ENCODE data around the gene AOPEP.

AOPEP gene

DNA sequence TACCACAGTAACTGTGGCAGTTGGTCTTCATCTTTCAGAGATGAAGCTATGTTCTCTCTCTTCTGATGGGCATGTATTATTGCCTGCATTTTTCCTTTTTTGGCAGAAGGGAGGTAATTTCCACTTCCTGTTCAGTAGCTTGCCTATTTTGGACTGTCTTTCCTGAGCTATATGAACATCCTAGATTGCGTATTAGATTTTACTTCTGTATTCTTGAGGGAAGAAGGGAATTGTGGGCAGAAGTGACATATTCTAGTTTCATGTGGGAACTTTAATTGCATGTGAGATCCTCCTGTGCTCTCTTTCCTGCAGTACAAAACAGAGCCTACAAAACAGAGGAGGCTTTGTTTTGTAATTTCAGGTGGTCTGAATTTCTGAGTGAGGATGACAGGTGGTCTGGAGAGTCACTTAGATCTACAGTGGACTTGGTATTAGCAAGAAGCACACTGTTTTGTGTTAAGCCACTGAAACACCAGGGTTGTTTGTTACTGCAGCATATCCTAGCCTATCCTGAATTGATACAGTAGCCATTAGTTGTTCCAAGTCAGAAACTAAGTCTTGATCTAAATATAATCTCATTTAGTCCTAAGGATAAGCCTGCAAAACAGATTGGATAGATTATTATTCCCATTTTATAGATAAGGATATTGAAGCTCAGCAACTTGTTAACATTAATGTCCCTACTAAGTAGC lies 68.1 kb downstream of the AOPEP start:
- no peak for DNase-seq

DNA sequence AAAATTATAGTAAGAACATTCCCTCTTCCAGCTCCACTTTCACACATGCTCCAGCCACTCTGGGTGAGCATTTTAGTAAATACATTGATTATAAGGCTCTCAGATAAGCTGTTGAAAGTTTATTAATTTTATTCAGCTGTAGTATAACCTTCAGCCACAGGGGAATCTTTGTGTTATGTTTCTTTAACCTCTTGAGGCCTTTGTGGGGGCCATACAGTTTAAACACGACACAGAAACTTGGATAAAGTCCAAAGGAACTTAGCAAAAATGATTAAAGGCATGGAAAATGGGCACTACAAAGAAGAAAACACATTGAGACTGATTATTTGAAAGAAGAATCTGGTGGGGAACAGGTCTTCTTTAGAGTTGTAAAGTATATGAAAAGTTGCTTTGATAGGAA lies 70.2 kb downstream of the AOPEP start:
- DNase-seq = no peak

DNA sequence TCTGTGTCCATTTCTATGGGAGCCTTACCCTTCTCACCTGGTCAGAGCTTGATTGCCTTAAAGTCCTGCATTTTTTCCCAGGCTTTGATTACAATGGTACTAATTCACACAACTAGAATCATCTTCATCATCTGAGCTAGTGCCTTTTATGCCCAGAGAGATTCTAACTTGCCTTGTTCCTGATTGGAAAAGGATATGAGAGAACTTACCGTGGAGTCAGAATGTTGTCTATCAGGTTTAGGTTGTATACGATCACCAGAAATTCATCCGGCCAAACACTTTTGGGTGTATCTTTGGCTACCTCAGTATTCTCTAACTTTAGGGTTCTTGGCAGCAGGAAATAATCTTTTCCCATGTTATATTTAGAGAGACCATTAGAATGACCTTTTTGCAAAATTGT lies 71.7 kb downstream of the AOPEP start:
- DNase-seq = no peak

DNA sequence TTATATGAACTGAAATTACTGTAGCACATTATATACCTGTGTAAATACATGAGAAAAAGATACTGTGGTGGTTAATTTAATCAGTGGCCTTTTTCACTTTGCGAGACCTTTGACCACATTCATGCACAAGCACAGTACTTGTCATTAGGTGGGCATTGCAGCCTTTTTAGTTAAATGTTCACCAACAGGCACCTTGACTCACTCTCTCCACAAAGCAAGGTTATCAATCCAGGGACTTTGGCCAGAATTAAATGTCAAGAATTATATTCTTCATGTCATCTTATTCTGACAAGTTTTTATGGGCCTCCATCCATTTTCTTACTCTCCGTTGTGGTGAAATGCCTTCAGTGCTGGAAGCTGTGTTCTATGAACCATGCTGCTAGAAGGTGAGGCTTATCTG lies 72.2 kb downstream of the AOPEP start:
- DNase-seq = no peak

DNA sequence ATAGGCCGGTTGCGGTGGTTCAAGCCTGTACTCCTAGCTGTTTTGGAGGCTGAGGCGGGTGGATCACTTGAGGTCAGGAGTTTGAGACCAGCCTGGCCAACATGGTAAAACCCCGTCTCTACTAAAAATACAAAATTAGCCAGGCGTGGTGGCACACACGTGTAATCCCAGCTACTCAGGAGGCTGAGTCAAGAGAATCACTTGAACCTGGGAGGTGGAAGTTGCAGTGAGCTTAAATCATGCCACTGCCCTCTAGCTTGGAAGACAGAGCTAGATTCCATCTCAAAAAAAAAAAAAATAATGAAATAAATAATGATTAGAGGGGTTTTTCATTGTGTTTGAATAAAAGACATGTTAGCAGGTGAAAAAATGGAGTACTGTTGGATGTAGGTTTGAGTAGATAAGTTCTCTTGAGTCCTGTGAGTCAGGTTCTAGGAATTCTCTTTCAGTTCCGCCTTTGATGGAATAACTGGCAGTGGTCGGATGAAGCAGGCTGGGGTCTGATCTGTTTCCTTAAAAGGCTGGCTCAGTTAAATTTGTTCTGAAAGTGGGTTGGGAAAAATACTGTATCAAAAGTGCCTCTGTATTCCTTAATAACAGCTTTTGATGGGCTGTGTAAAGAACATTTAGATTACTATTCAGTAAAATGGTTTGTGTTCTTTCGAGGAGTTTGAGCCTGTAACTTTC lies 73.2 kb downstream of the AOPEP start:
- no peak for DNase-seq

DNA sequence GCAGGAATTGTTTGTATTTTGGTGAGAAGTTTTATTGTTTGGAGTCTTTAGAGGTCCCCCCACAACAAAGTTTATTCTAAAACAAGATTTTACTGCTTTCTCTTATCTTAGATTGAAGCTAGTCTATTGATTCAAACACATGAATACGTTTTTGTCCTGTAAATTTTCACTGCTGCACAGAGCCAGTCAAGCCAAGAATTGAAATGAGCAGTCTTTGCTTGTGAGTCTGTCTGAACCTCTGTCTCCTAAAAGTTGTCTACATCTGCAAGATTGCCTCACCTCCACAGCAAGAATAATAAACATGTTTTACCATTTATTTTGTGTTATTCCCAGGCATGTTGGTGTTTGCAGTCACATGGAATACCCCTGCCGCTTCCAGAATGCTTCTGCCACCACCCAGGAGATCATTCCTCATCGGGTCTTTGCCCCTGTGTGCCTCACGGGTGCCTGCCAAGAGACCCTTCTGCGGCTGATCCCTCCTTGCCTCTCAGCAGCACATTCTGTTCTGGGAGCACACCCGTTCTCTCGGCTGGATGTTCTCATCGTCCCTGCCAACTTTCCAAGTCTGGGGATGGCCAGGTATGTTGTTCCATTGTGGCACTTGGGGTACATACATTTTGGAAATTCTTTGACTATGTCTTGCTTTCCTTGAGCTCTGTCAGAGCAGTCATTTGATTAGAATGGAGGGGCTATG lies 74.1 kb downstream of the AOPEP start:
- no peak for DNase-seq

DNA sequence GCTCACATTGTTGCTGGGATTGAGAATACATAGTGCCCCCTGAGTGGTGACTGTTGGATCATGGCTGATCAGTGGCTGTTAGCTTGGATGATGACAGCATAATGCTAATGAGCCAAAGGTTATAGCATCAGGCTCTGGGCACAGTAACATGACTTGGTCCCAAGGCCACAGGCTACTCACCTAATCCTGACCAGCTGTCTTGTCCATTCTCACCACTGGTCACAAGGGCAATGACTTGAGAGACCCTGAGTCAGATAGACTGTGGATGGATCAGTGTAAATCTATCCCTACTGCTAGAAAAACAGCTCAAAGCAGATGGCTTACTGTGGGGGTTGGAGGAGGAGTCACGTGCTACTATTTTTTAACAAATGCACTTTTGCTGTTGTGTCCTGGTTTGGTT lies 74.7 kb downstream of the AOPEP start:
- DNase-seq = no peak

DNA sequence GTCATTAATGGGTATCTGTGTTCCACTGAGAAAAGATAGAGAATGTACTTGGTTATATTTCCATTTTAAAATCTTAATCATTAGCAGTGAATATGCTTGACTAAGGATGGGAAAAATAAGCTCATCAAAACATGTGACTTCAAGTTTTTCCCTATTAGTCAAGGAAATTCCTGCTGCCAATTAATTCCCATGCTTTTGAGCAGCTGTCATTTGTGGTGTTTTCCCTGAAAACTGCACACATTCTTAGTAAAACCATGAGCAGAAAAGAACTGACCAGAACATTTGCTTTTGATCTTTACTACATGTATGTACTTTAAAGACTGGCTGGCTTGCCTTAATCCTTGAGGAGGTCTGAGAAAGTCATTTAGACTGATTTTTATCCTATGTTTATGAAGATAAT lies 75.2 kb downstream of the AOPEP start:
- no peak for DNase-seq

DNA sequence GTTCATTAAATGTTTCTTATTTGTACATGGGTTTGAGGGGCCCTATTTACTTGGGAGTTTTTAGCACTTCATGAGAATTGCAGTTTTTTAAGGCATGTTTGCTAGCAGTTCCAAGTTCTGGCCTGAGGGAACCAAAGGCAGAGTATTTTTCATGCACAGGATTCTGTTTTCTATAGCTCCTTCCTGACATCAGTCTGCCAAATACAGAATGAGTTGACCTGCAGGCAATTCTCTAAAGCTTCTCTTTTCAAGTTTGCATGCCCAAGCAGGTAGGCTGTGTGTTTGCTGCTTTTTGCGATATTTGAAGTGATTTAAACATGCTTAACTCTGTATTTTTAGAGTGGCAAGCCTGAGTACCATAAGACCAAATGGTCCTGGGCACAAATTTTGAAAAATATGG lies 75.8 kb downstream of the AOPEP start:
- DNase-seq = no peak

DNA sequence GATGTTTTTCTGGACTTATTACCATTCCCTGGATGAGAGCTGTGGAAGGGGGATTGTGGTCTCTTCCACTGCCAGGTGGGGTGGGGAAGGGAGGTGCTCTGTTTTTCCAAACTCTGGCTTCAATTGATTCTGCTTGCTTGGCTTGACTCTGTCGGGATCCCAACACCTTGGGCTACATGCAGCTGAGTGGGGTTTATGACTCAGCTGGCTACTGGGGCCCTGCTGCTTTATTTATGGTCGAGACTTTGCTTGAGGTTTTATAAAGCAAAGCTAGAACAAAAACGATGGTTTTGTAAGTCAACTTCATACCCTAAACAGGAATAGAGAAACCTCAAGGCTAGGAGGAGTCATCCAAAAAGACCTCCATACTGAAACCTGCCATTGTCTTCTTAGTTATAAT lies 76.3 kb downstream of the AOPEP start:
- DNase-seq = no peak

DNA sequence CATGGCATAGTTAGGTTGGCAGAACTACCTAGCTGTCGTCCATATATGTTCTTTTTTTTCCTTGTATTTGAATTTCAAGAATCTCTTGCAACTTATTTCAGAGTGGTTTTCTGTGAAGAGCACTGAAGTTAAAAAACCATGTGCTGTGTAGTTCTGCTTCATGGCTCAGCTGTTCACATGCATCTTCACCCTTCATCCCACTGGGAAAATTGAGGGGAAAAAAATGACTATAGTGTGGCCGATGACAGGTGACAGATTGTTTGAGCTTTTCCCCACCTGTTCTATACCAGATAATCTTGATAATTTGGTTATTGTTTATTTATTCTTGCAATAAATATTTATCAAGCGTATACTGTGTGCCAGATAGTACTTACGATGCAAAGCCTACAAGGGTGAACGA lies 77.8 kb downstream of the AOPEP start:
- DNase-seq = peak; percentile 21

DNA sequence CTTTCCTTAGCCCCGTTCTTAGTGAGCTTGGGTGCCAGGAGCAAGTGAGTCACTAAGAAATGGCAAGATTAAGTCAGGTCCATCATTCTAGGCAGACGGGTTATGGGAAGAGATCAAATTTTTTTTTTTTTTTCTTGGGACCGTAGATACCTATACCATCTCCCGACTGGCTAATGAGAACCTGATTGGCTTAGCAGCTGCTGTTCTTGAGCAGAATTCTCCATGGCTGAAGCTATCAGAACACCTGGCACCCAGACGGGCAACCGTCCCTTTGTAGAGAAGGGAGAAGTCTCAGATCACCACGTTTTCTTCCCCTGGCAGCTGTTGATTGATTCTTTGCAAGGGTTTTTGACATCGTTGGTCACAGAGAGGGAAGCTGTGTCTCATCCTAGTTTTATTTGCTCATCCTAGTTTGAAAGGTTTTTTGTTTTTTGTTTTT lies 78.6 kb downstream of the AOPEP start:
- DNase-seq = peak; percentile 67

DNA sequence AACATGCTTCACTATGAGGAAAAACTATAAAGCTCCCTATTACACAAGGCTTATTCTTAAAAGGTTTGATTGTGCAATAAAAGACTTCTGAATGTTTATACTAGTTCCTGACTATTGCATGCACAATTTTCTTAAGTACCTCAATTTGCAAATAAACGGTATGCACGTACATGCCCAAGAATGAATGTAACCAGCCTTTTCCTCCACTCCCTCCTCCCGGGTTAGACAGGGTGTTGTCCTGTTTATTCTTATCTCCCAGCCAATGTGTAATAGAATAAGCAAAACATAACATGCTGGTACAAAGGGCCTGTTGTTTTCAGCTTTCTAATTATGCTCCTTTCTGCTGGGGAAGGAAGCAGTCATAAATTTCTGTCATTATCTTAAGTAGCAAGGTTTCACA lies 79.1 kb downstream of the AOPEP start:
- DNase-seq = no peak

DNA sequence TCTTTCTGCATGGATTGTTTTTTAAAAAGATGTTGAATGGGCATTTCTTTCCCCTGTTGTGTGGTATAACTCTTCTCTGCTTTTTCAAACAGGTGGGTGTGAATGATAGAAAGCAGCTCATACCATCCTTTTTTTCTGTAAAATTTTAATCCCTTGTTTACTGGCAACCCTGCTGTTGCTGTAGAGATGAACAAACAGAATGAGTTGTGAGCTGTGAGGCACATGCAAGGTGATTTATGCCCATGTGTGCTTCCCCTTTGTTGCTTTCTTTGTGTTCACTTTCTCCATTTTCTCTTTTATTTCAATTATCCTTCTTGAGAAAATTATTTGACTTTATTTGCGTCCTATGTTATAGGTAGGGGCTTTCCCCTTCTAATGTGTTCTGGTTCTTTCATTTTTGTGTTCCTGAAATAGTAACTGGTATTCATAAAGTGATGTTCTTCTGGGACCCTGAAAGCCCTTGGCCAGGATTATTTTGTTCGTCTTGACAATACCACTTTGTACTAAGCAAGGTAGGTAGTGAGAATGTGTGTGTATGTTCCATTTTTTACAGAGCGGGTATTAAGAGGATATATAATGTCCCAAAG lies 79.9 kb downstream of the AOPEP start:
- no peak for DNase-seq

DNA sequence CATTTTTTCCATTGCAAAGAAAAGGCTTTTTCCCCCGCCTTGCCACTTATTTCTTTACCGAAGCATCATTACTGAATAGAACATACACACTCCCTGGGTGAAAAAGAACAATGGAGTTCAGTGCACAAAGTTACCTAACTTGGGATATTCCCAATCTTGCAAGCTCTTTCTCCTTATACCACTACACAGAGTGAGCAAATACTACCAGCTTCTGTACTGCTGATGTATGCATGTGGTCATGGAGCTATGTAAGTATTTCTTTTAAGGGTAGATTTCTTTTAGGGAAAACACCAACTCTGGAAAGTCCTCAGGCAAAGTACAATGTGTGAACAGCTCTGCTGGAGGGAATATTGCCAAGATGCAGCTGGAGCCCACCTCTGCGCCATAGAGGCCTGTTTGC lies 81.1 kb downstream of the AOPEP start:
- no peak for DNase-seq

DNA sequence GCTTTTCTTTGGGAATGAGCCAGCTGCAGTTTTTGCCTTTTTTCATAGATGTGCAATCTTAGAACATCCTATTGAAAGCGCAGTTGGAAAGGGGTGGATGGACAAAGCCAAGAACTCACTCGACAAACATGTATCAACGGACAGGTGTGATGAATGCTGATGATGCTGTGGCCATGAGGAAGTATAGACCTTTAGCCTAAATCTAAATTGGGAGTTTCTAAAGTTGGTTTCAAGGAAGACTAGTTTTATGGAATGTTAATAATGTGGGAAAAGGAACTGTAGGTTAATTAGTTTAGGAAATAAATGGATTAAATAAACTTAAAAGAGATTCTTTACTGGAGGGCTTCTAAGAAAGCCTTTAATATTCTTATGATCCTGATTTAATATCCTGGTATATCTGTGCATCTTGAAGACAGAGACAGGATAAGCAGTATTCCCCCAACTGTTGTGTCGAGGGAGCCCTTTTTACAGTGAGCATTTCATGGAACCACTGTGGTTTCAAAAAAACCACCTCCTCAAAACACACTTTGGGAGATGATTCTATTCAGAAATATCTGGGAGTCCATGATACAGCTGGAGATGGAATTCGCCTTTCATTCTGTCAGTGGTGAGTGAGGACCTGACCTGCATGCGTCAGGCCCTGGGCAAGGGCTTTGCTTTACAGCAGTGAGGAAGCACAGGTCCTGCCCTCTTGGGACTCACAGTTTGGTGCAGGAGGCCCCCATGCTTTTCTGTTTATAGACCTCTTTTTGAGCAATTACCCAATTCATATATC lies 82.6 kb downstream of the AOPEP start:
- no peak for DNase-seq

DNA sequence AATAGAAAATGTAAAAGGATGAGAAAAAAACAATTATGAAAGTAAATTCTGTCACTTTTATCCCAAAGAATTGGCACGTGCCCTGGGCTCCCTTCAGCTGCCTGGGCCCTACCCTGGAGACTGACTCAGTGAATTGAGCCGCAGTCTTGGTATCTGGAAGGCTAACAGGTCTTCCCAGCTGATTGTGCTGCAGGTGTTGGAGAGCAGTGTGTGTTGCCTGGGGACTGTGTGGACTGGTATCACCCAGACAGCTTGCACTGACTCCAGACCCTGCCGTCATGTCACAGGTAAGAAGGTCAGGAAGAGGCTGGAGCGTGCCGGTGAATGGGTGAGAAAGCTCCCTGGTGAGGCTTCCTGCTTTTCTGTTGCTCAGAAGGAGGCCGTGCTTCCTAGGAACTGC lies 83.3 kb downstream of the AOPEP start:
- DNase-seq = no peak

DNA sequence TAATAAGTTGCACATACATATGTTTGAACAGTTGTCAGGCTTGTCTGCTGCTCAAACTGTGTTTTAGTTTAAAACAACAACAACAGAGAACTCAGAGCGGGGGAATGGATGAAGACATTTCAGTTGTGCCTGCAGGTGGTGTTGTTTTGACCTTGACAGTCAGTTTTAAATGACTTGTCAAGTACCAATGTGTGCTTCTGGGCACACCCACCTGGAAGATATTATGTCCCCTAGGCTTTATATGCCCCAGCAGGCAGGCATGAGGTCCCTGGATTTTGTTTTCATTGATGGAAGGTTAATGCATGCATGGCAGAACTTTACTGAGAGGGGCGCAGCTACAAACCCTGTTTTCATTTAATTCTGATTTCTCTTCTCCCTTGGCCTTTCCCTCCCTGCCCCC lies 84.6 kb downstream of the AOPEP start:
- DNase-seq = no peak

DNA sequence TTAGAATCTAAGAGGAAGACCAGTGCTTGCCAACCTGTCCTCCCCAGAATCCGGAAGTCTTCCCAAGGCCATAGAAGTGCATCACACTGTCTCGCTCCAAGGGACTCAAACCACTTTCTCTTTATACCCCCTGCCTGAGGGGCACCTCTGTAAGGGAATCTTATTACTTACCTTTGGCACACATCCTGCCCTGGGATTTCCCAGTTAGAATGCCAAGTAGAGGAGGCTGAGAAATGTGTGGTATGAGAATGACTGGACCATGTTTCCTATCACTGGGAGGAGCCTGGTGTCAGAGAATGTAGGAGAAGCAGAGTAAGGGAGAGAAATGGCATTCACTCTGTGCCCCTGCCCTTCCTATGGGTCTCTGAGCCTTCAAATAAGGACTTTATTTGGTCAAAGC lies 85.8 kb downstream of the AOPEP start:
- no peak for DNase-seq

DNA sequence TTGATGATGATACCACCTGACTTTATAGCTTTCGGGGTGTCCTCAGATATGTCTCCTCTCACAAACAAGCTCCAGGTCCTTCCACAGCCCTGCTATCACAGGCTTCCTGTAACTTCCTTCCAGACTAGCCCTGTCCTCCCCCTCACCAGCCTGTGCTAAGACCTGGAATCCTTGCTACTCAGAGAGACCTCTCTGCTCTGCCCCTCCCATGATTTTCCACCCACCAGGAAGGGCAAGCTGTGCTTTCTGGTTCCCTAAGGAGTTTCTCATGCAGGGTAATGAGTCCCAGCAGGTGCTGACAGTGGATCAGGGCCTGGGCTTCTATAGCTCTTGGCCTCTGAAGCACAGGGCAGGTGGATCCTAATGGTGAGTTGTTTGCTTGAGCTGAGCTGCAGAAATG lies 86.9 kb downstream of the AOPEP start:
- DNase-seq = no peak

DNA sequence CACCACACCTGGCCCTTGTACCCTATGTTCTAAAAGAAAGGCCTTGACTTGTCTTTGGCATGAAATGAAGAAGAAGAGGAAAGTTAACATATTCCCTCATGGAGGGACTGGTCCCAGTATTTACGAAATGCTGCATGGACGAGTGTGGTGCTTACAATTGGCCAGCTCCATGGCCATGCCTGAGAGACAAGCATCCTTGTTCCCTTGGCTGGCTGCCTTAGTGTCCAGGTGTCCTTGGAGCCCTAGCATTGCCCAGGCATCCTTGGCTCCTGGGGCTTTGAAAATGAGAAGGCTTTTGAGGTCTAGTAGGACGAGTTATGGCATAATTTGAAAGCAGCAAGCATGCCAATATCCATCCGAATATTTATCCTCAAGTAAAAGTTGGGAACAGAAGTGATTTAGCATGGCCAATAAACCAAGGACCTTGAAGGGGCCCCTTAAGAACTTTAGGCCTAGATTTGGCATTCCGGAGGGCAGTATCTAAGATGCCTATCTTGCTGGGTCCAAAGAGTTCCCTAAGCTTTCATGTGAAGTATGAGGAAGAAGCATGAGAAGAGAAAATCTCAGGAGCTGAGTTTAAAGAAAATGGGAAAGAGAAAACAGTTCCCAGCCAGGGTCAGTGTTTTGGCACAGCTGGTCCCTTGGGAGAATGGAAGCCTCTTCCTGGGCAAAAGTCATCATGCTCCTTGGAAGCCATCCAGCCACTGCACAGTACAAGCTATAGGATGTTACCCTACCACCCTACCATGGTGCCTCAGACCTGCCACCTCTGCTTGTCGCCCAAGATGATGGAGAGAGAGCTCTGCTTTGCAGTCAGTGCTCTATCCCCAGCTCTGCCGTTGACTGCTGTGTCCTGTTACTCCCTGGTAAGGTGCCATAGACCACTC lies 91.0 kb downstream of the AOPEP start:
- DNase-seq = no peak

DNA sequence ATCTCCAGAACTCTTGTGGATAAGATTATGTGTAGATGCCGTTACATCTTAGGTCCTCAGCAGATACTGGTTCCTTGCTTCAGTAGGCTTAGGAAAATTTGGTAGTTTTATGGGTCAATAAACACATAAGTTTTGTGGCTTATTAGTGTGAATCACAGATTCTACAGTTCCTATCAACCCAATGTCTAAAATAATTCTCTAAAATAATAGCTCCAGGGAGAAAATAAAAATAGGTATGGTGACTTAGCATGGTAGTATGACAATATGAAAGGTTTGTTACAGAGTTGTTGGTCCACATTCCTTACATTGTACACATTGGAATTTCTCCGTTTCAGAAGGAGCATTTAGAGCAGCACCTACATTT lies 91.7 kb downstream of the AOPEP start:
- no peak for DNase-seq
